SK-N-SH treated with all-trans-retinoic acid at 6 μM for 48 hours (cell line): ENCODE data around the gene TOX2.

Source experiments
- ATAC-seq: fragments of 200-7000 bp; cut with Tn5 transposase; 3 replicates; pipeline ENCODE4 v1.9.1; 2020; ENCODE audit warnings: mild to moderate bottlenecking, moderate library complexity
- ARNTL ChIP-seq: fragments of 450-650 bp; formaldehyde crosslinking; IDR thresholded peaks from 2 replicates; pipeline ENCODE4 v1.5.0; 2020; ENCODE audit warnings: low read depth, mild to moderate bottlenecking, moderate library complexity, borderline replicate concordance
- CSDC2 ChIP-seq: fragments of 250-450 bp; sonication (Bioruptor Pico); IDR thresholded peaks from 2 replicates; pipeline ENCODE4 v1.5.0; 2020; ENCODE audit warnings: mild to moderate bottlenecking, moderate library complexity
- ESRRG ChIP-seq: fragments of 250-450 bp; sonication (Bioruptor Pico); IDR thresholded peaks from 2 replicates; pipeline ENCODE4 v1.6.1; 2021; ENCODE audit warnings: mild to moderate bottlenecking
- GLIS3 ChIP-seq: fragments of 250-450 bp; sonication (Bioruptor Pico); IDR thresholded peaks from 2 replicates; pipeline ENCODE4 v1.5.0; 2020; ENCODE audit warnings: mild to moderate bottlenecking, moderate library complexity
- ISL1 ChIP-seq: fragments of 250-450 bp; sonication (Bioruptor Pico); IDR thresholded peaks from 2 replicates; pipeline ENCODE4 v2.1.2; 2022; ENCODE audit warnings: mild to moderate bottlenecking, moderate library complexity
- PPARA ChIP-seq: fragments of 250-450 bp; sonication (Bioruptor Pico); IDR thresholded peaks from 2 replicates; pipeline ENCODE4 v1.5.0; 2020; ENCODE audit warnings: mild to moderate bottlenecking, borderline replicate concordance
- RARB ChIP-seq: fragments of 250-450 bp; sonication (Bioruptor Pico); IDR thresholded peaks from 2 replicates; pipeline ENCODE4 v1.8.0; 2021; ENCODE audit warnings: mild to moderate bottlenecking, moderate library complexity
- SNAI2 ChIP-seq: fragments of 250-450 bp; sonication (Bioruptor Pico); IDR thresholded peaks from 2 replicates; pipeline ENCODE4 v1.5.0; 2020; ENCODE audit warnings: mild to moderate bottlenecking, moderate library complexity
- TCF4 ChIP-seq: fragments of 250-450 bp; sonication (Bioruptor Pico); IDR thresholded peaks from 2 replicates; pipeline ENCODE4 v1.8.0; 2021; ENCODE audit warnings: mild to moderate bottlenecking, moderate library complexity, borderline replicate concordance
- TOX ChIP-seq: fragments of 250-450 bp; sonication (Bioruptor Pico); IDR thresholded peaks from 2 replicates; pipeline ENCODE4 v1.8.0; 2021; ENCODE audit warnings: mild to moderate bottlenecking, moderate library complexity, borderline replicate concordance
- ZC3H10 ChIP-seq: fragments of 250-450 bp; sonication (Bioruptor Pico); IDR thresholded peaks from 2 replicates; pipeline ENCODE4 v1.5.1; 2021; ENCODE audit warnings: mild to moderate bottlenecking, moderate library complexity
- ZFP3 ChIP-seq: fragments of 250-450 bp; sonication (Bioruptor Pico); IDR thresholded peaks from 2 replicates; pipeline ENCODE4 v1.5.0; 2020; ENCODE audit warnings: mild to moderate bottlenecking, moderate library complexity
- ZFP30 ChIP-seq: fragments of 450-650 bp; formaldehyde crosslinking; IDR thresholded peaks from 2 replicates; pipeline ENCODE4 v1.5.0; 2022; ENCODE audit warnings: mild to moderate bottlenecking, moderate library complexity
- ZNF565 ChIP-seq: fragments of 450-650 bp; formaldehyde crosslinking; conservative IDR thresholded peaks from 2 replicates; pipeline ENCODE4 v1.5.0; 2020; ENCODE audit warnings: low read depth, mild to moderate bottlenecking, moderate library complexity
- ZNF70 ChIP-seq: fragments of 450-650 bp; formaldehyde crosslinking; IDR thresholded peaks from 2 replicates; pipeline ENCODE4 v1.5.0; 2020; ENCODE audit warnings: mild to moderate bottlenecking, moderate library complexity
- ZNF8 ChIP-seq: fragments of 450-650 bp; formaldehyde crosslinking; IDR thresholded peaks from 2 replicates; pipeline ENCODE4 v1.5.0; 2020; ENCODE audit warnings: mild to moderate bottlenecking, moderate library complexity
- TF ChIP-seq, protein P1 (sequence below): fragments of 250-450 bp; sonication (Bioruptor Pico); IDR thresholded peaks from 2 replicates; pipeline ENCODE4 v1.8.0; 2021; ENCODE audit warnings: low read depth, mild to moderate bottlenecking, moderate library complexity, borderline replicate concordance
- TF ChIP-seq, protein P2 (sequence below): fragments of 250-450 bp; sonication (Bioruptor Pico); IDR thresholded peaks from 2 replicates; pipeline ENCODE4 v1.5.1; 2021; ENCODE audit warnings: mild to moderate bottlenecking, moderate library complexity
- TF ChIP-seq, protein P3 (sequence below): fragments of 250-450 bp; sonication (Bioruptor Pico); IDR thresholded peaks from 2 replicates; pipeline ENCODE4 v1.8.0; 2020; ENCODE audit warnings: mild to moderate bottlenecking, moderate library complexity, borderline replicate concordance
- TF ChIP-seq, protein P4 (sequence below): fragments of 250-450 bp; sonication (Bioruptor Pico); IDR thresholded peaks from 2 replicates; pipeline ENCODE4 v1.5.1; 2020; ENCODE audit warnings: low read depth, mild to moderate bottlenecking, moderate library complexity

The TOX2 gene

DNA sequence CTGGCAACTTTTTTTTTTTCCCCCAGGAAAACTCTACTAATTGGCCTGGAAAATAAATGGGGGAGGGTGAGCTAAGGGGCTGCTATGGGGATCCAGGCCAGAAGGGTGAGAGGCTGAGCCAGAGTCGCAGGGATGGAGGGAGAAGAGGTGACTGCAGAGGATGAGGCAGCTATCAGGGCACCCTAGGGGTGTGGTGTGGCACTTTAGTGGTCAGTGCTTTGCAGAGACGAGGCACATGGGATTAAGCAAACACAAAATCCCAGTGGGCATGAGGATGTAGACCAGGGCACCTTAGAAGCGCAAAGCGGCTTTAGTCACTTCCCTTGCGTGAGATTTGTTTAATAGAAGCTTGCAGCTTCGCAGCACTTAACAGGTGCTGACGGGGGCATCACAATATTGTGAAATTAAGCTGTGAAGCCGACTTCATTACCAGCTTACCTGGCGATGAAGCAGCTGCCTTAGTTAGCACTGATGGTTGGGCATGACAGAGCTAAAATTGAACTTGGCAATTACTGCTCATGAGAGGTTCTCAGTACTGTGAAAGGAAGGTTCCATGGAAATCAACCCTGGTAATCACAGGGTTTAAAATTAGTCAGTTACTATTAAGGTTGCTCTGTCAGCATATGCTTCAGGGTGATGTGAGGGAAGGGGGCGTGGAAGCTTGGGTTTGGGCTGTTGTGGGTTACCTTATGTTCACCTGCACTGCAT, 26.0 kb downstream of the TOX2 start:
- TF ChIP-seq ZNF565 (CRISPR knock-in tag): no peak
- TF ChIP-seq GLIS3 (CRISPR knock-in tag): no peak
- TF ChIP-seq, protein P1, sequence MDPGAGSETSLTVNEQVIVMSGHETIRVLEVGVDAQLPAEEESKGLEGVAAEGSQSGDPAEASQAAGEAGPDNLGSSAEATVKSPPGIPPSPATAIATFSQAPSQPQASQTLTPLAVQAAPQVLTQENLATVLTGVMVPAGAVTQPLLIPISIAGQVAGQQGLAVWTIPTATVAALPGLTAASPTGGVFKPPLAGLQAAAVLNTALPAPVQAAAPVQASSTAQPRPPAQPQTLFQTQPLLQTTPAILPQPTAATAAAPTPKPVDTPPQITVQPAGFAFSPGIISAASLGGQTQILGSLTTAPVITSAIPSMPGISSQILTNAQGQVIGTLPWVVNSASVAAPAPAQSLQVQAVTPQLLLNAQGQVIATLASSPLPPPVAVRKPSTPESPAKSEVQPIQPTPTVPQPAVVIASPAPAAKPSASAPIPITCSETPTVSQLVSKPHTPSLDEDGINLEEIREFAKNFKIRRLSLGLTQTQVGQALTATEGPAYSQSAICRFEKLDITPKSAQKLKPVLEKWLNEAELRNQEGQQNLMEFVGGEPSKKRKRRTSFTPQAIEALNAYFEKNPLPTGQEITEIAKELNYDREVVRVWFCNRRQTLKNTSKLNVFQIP (CRISPR knock-in tag): no peak
- TF ChIP-seq, protein P2, sequence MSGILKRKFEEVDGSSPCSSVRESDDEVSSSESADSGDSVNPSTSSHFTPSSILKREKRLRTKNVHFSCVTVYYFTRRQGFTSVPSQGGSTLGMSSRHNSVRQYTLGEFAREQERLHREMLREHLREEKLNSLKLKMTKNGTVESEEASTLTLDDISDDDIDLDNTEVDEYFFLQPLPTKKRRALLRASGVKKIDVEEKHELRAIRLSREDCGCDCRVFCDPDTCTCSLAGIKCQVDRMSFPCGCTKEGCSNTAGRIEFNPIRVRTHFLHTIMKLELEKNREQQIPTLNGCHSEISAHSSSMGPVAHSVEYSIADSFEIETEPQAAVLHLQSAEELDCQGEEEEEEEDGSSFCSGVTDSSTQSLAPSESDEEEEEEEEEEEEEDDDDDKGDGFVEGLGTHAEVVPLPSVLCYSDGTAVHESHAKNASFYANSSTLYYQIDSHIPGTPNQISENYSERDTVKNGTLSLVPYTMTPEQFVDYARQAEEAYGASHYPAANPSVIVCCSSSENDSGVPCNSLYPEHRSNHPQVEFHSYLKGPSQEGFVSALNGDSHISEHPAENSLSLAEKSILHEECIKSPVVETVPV (CRISPR knock-in tag): no peak
- no peak for TF ChIP-seq ZFP30
- no peak for TF ChIP-seq ZFP3 (CRISPR knock-in tag)
- TF ChIP-seq ZNF8 (CRISPR knock-in tag): no peak
- TF ChIP-seq, protein P3, sequence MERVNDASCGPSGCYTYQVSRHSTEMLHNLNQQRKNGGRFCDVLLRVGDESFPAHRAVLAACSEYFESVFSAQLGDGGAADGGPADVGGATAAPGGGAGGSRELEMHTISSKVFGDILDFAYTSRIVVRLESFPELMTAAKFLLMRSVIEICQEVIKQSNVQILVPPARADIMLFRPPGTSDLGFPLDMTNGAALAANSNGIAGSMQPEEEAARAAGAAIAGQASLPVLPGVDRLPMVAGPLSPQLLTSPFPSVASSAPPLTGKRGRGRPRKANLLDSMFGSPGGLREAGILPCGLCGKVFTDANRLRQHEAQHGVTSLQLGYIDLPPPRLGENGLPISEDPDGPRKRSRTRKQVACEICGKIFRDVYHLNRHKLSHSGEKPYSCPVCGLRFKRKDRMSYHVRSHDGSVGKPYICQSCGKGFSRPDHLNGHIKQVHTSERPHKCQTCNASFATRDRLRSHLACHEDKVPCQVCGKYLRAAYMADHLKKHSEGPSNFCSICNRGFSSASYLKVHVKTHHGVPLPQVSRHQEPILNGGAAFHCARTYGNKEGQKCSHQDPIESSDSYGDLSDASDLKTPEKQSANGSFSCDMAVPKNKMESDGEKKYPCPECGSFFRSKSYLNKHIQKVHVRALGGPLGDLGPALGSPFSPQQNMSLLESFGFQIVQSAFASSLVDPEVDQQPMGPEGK: no peak
- no peak for TF ChIP-seq ZNF70 (CRISPR knock-in tag)
- no peak for TF ChIP-seq PPARA
- no peak for TF ChIP-seq ISL1 (CRISPR knock-in tag)
- no peak for TF ChIP-seq CSDC2 (CRISPR knock-in tag)
- TF ChIP-seq SNAI2: no peak
- TF ChIP-seq, protein P4, sequence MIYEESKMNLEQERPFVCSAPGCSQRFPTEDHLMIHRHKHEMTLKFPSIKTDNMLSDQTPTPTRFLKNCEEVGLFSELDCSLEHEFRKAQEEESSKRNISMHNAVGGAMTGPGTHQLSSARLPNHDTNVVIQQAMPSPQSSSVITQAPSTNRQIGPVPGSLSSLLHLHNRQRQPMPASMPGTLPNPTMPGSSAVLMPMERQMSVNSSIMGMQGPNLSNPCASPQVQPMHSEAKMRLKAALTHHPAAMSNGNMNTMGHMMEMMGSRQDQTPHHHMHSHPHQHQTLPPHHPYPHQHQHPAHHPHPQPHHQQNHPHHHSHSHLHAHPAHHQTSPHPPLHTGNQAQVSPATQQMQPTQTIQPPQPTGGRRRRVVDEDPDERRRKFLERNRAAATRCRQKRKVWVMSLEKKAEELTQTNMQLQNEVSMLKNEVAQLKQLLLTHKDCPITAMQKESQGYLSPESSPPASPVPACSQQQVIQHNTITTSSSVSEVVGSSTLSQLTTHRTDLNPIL (CRISPR knock-in tag): no peak
- TF ChIP-seq TCF4 (CRISPR knock-in tag): no peak
- no peak for ATAC-seq

DNA sequence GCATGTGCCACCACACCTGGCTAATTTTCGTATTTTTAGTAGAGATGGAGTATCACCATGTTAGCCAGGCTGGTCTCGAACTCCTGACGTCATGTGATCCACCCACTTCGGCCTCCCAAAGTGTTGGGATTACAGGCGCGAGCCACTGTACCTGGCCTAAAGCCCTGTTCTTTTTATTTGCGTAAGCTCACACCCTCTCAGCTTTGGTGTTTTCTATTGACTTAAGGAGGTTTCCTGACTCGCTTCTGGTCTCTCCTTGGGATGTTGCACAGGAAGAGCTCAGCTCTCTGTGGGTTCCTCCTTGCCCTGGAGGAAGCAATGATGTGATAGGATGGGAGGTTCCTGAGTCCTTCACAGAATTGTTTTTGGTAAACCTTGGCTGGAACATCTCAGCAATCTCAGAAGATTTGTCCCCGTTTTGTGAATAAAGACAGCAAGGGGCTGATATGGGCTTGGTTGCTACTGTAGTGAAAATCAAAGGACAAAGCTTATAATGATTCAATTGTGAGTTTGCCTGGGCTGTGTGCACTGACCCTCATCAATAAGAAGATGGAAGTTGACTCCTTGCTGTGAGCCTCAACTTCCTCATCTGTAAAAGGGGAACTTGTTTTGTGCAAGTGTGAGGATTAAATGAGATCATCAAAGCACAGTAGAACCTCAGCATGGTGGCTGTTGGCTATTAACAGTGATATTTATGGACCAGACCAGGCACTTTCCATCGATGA, 27.0 kb downstream of the TOX2 start:
- no peak for ATAC-seq
- TF ChIP-seq, protein P4 (CRISPR knock-in tag): no peak
- no peak for TF ChIP-seq ISL1 (CRISPR knock-in tag)
- no peak for TF ChIP-seq ZC3H10
- no peak for TF ChIP-seq ZFP30

DNA sequence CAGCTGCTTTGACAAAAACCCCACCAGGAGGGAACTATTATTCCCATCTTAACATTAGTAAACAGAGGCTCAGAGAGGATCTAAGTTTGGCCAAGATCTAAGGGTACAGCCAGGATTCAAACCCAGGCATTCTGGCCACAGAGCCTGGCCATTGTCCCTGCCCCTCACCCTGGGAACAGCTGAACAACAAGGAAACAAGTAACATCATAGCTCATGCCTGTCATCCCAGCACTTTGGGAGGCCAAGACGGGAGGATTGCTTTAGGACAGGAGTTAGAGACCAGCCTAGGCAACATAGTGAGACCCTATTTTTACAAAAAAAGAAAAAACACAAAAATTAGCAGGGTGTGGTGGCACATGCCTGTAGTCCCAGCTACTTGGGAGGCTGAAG, 27.5 kb downstream of the TOX2 start:
- ATAC-seq: peak; percentile 3; the same call in 2 of the 3 replicates
- no peak for TF ChIP-seq ISL1 (CRISPR knock-in tag)

DNA sequence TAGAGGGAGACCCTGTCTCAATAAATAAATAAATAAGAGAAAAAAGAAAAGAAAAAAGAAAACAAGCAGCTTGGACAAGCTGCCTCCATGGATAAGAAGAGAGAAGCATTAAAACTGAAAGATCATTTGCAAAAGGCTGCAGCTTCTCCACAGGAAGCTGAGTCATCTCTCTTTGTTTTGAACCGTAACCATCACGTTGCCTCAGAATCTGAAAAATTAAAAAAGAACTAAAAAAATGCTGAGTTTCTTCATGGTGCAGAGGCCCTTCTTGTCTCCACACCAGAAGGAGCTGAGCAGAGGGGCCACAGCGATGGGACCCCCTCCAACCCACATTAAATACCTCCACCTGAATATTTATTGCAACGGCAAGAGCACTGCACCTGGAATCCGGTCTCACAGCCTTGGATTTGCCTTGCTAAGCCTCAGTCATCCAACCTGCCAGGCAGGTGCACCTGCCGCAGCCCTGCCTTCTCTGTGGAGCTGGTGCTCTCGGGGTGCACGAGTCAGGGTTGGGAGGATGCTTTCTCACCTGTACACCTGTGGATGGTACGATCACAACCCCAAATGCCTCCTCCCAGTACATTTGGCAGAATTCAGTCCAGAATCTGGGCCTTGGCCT, 28.1 kb downstream of the TOX2 start:
- ATAC-seq: peak; percentile 59

More for the DNA sequence above, 28.1 kb downstream of the TOX2 start:
- no peak for TF ChIP-seq CSDC2 (CRISPR knock-in tag)
- no peak for TF ChIP-seq TOX (CRISPR knock-in tag)
- no peak for TF ChIP-seq ISL1 (CRISPR knock-in tag)
- TF ChIP-seq PPARA: no peak
- TF ChIP-seq SNAI2: no peak
- TF ChIP-seq, protein P4 (CRISPR knock-in tag): no peak
- no peak for TF ChIP-seq RARB (CRISPR knock-in tag)
- no peak for TF ChIP-seq ARNTL (CRISPR knock-in tag)
- TF ChIP-seq ZFP3 (CRISPR knock-in tag): no peak
- TF ChIP-seq, protein P2 (CRISPR knock-in tag): no peak
- no peak for TF ChIP-seq ESRRG (CRISPR knock-in tag)
- no peak for TF ChIP-seq ZC3H10
- TF ChIP-seq ZFP30: no peak
